Vagina (tissue), 2 donors: Measurements from ENCODE around the gene EFEMP1.

ENCODE experiments used
- POLR2A ChIP-seq, 2 donors: fragments of 450-650 bp; IDR thresholded peaks; one replicate each; pipeline ENCODE4 v1.6.1; 2017; ENCODE audit warnings: antibody characterized with exemption in 2 of 2, mild to moderate bottlenecking in 2 of 2, moderate library complexity in 2 of 2
- TF ChIP-seq, protein P1 (sequence below), 3 experiments: fragments of 450-650 bp in 2 of 3; fragments of 200-600 bp in 1 of 3; sonication (generic) in 1 of 3; IDR thresholded peaks; one replicate each; pipeline ENCODE4 v1.5.1; 2017 to 2019; ENCODE audit warnings: antibody characterized with exemption in 3 of 3, mild to moderate bottlenecking in 2 of 3, moderate library complexity in 2 of 3

DNA sequence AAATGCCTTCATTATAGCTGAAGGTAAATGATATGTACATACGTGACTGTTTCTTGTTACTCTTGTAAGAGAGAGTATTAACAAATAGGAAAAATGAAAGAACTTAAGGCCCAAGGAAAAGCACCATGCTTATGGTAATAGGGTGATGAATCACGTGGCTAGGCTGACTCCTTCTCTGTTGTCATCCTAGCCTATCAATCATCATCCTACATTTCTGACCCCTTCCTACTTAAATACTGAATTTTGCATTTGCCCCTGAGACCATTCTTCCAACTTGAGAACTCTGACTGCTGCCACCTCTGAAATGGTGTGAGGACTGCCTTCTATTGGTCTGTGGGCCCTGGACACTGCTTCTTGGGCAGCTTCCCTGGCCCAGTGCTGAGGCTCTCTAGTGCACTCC, 28.9 kb downstream of the EFEMP1 start:
- TF ChIP-seq, protein P1, sequence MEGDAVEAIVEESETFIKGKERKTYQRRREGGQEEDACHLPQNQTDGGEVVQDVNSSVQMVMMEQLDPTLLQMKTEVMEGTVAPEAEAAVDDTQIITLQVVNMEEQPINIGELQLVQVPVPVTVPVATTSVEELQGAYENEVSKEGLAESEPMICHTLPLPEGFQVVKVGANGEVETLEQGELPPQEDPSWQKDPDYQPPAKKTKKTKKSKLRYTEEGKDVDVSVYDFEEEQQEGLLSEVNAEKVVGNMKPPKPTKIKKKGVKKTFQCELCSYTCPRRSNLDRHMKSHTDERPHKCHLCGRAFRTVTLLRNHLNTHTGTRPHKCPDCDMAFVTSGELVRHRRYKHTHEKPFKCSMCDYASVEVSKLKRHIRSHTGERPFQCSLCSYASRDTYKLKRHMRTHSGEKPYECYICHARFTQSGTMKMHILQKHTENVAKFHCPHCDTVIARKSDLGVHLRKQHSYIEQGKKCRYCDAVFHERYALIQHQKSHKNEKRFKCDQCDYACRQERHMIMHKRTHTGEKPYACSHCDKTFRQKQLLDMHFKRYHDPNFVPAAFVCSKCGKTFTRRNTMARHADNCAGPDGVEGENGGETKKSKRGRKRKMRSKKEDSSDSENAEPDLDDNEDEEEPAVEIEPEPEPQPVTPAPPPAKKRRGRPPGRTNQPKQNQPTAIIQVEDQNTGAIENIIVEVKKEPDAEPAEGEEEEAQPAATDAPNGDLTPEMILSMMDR (IDR thresholded peaks at IDR 0.05): no peak
- no peak for TF ChIP-seq POLR2A (IDR thresholded peaks at IDR 0.05)
